DMS114 treated with DMSO at 0.1 percent for 48 hours (cell line): ENCODE measurements around the gene HIF3A.
"Not testable (repeated sequence)": the region's sequence is repeated elsewhere in the genome, so short reads cannot be mapped to it uniquely, and the experiment has no call there.

Source experiments
- DNase-seq: peaks from one replicate; lab custom pipeline; 2025; ENCODE audit not compliant: unreplicated experiment; lab: John Stamatoyannopoulos, UW

Gene HIF3A

GRCh38 chr19:46291829-46292228 lies 5.0 kb upstream of the HIF3A start:
- no peak for DNase-seq

DNA sequence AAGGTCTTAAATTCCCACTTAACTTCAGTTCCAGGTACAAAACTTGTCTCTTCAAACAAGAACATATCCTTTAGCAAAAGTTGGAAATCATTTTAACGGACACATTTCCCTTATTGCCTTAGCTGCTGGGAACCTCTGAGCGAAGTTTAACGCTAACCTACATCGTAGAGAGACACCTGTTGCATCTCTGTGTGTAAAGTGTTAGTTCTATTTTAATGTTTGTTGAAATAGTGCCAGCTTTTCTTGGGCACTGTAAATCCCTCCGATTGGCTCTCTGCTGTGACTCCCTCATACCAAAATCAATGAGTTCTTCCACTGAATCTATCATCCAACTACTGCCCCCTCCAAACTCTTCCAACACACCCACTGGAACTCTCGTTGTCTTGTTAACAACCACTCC lies 2.3 kb upstream of the HIF3A start:
- DNase-seq, result no peak

DNA sequence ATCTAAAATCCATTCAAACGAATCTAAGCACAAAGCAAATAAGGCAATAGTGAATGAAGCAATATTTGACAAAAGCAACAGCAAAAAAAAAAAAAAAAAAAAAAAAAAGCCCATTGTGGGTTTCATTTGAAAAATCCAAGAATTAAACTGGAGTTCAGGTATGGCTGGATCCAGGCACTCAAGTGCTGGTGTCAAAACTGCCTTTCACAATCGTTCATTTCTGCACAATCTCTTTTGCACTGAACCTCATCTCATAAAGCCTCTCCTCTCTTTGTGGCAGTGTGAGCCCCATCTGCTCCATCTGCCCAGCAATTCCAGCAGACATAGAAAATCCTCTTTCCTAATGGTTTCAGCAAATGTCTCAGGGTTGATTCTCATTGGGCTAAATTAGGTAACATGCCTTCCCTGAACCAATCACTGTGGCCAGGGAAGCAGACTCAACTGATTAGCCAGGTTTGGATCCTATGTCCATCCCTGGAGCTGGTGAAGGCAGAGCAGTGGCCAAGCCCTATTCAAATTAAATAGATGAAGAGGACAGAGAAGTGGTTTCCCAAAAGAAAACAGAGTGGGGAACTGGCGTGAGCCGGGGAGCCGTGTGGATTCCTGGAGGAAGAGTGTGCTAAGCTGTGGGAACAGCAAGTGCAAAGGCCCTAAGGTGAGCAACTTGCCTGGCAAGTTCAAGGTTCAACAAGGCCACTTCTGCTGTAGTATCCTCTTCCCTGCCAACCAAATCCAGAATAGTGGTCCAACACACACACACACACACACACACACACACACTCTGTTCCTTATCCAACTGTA lies 1.2 kb upstream of the HIF3A start:
- DNase-seq, result no peak

- no peak for DNase-seq
Measured at GRCh38 chr19:46296202-46296480, 701 bp upstream of the HIF3A start.

DNA sequence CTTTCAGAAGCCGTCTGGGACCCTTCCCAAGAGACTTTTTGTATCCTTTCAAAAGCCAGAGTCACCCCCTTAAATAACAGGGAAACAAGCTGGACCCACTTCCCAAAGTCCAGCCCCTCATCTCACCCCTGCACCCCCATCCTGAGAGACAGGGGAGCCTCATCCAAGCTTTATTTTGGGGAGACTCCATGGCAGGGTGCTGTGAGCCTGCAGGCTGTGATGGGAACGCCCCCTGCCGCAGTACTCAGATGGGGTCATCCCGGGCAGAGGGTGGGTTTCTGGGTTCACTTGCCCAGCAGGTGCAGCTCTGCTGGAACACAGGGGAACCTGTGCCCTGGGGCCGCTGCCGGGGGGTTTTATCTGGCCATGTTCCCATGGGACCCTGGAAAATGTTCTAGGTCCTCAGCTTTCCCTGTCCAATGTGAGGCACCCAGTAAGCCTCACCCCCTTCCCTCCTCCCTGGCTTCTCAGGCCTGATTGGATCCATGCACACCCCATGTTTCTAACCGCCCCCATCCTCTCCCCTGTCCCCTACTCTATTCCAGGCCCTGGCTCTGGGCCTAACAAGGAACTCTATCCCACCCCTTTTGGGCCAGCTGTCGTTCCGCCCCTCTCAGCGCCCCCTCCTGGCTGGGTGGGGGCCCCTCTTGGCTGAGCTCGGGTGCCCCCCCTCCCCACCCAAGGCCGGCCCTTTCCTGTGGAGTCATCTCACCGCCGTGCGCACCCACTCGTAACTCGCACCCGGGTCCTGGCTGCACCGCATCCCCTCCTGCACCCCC lies 1.0 kb downstream of the HIF3A start:
- DNase-seq, result no peak

GRCh38 chr19:46298479-46299003 lies 1.7 kb downstream of the HIF3A start:
- DNase-seq, result no peak

DNA sequence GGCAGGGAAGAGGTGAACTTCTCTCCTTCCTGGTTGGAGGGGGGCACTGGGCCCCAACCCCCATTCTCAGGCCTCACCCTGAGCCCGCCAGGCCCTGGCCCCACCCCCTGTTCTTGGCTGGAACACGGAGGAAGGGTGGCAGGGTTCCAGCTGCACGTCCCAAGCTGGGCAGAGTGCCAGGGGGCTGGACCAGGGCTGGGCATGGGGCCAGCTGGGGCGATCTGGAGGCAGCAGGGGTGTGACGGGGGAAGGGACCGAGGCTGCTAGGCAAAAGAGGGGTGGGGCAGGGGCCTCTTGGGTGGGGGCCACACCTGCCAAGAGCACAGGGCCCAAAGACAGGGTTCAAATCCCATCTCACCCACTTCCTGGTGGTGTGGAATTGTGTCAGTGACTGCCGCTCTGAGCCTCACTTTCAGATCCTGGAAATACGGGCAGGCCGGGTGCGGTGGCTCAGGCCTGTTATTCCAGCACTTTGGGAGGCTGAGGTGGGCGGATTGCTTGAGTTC lies 2.2 kb downstream of the HIF3A start:
- DNase-seq, result no peak

- no peak for DNase-seq
Measured at GRCh38 chr19:46299695-46300094, 2.9 kb downstream of the HIF3A start.

GRCh38 chr19:46303322-46303690 lies 6.5 kb downstream of the HIF3A start:
- DNase-seq, result no peak

DNA sequence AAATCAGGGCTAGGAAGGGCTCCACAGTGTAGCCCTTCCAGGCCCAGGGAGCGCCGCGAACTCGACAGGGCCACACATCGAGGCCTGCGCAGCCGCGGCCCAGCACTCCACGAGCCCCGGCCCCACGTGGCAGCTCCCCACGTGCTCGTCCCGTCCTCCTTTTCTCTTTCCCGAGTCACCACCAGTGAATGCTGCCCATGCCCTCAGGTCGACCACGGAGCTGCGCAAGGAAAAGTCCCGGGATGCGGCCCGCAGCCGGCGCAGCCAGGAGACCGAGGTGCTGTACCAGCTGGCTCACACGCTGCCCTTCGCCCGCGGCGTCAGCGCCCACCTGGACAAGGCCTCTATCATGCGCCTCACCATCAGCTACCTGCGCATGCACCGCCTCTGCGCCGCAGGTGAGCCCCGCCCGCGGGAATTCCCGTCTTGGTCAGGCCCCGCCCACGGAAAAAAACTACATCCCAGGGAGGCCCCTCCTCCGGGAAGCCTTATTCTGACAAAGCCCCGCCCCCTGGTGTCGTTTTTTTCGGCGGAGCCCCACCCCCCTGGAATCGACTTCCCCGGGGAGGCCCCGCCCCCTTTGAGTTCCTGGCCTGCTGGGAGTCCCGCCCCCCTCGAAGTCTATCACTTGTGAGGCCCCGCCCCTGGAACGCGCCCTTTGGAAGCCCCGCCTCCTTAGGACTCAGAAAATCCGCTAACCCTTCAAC lies 7.0 kb downstream of the HIF3A start:
- DNase-seq, result peak; percentile 45

- no peak for DNase-seq
Measured at GRCh38 chr19:46306501-46306900, 9.7 kb downstream of the HIF3A start.

GRCh38 chr19:46308510-46308909 lies 11.7 kb downstream of the HIF3A start:
- no peak for DNase-seq

DNA sequence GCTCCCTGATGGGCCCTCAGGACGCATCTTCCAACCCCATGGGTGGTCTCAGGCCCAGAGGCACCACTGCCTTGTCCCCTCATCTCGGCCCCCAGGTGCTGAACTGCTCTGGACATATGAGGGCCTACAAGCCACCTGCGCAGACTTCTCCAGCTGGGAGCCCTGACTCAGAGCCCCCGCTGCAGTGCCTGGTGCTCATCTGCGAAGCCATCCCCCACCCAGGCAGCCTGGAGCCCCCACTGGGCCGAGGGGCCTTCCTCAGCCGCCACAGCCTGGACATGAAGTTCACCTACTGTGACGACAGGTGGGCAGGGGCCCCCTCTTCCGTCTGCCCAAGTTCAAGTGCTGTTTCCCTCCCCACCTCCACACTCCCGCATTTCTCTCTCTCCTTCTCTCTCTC lies 12.2 kb downstream of the HIF3A start:
- no peak for DNase-seq

DNA sequence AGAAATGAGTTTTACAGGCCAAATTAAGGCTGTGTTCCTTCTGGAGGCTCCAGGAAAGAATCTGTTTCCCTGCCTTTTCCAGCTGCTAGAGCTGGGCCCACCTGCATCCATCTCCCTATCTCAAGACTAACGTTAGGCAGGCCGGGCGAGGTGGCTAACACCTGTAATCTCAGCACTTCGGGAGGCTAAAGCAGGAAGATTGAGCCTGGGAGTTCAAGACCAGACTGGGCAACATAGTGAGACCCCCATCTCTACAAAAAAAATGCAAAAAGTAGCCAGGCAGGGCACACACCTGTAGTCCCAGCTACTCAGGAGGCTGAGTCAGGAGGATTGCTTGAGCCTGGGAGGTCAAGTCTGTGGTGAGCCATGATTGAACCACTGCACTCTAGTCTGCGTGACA lies 14.6 kb downstream of the HIF3A start:
- no peak for DNase-seq

DNA sequence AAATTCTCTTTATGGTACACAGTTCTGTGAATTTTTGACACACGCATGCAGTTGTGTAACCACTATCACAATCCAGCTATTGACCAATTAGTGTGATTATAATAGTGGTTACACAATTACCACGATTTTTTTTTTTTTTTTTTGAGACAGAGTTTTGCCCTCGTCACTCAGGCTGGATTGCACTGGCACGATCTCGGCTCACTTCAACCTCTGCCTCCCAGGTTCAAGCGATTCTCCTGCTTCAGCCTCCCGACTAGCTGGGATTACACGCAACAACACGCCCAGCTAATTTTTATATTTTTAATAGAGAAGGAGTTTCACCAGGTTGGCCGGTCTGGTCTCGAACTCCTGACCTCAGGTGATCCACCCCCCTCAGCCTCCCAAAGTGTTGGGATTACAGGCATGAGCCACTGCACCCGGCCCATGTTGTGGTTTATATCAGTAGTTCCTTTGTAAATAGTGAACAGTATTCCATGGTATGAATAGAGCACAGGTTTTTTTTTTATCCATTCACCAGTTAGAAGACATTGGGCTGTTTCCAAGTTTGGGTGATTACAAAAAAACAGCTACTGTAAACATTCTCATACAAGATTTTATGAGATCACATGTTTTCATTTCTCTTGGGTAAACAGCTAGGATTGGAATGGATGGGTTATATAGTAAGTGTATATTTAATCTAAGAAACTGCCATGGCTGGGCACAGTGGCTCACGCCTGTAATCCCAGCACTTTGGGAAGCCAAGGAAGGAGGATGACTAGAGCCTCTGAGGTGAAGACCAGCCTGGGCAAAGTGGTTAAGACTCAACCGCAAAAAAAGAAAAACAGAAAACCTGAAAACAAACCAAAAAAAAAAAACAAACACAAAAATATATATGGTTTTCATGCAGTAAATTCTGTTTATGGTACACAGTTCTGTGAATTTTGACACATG lies 17.0 kb downstream of the HIF3A start:
- not testable (repeated sequence) for DNase-seq

- no peak for DNase-seq
Measured at GRCh38 chr19:46317339-46317738, 20.5 kb downstream of the HIF3A start.

DNA sequence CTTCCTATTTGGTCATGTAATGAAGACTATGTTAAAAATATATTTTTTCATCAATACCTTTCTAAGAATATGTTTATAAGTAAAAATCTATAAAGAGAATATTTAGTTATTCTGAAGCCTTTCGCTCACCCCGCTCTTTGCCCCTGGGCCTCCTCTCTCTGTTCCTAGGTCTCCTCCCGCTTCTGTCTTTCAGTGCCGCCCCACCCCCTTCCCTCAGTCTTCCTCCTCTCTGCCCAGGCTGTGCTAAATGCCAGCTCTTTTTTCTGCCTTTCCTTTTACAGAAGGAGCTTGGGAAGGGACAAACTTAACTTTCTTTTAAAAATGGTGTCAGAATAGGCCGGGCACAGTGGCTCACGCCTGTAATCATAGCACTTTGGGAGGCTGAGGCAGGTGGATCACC lies 22.8 kb downstream of the HIF3A start:
- no peak for DNase-seq

DNA sequence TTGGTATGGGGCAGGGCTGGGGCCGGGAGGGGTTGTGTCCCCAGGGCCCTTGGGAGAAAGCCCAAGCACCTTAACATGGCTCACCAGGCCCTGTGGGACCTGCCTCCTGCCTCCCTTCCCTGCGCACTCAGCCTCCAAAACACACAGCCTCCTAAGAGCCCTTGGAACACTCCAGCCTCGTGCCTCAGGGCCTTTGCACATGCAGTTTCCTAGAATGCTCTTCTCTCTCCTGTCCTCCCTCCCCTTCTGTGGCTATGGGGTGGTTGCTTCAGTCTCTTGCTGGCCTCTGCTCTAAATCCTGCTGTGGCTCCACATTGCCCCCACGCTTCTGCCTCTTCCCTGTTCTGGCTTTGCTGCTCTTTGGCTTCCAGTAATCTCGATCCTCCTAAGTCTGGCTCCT lies 23.7 kb downstream of the HIF3A start:
- no peak for DNase-seq

- DNase-seq, result no peak
Measured at GRCh38 chr19:46321653-46322052, 24.8 kb downstream of the HIF3A start.

- not testable (repeated sequence) for DNase-seq
Measured at GRCh38 chr19:46323227-46323626, 26.4 kb downstream of the HIF3A start.

GRCh38 chr19:46324277-46324676 lies 27.4 kb downstream of the HIF3A start:
- DNase-seq, result no peak
